Vagina (tissue), 2 donors: ENCODE data around the gene CKB. TPM values are rescaled to one million over a fixed set of nuclear protein-coding genes. Genes with fewer than 3 reads are reported as not detected.

Experiments used
- DNase-seq, 2 donors: peaks; one replicate each; pipeline ENCODE4 v3.0.0-alpha.2; 2017; ENCODE audit errors: extremely low spot score in 2 of 2
- H3K27ac ChIP-seq: fragments of 200-600 bp; sonication (generic); one replicate; pipeline ENCODE4 v1.5.1; 2019
- H3K27me3 ChIP-seq: fragments of 200-600 bp; sonication (generic); one replicate; pipeline ENCODE4 v1.5.1; 2019
- H3K36me3 ChIP-seq, 2 donors: fragments of 200-600 bp; sonication (generic); one replicate each; pipeline ENCODE4 v1.5.1; 2017 to 2019
- H3K4me1 ChIP-seq: fragments of 200-600 bp; sonication (generic); one replicate; pipeline ENCODE4 v1.5.1; 2019
- H3K4me3 ChIP-seq, 2 donors: fragments of 200-600 bp; sonication (generic); 1 replicate in 1 of 2; 2 replicates in 1 of 2; pipeline ENCODE4 v1.5.1; 2016 to 2019
- H3K9me3 ChIP-seq: fragments of 200-600 bp; sonication (generic); one replicate; pipeline ENCODE4 v1.5.1; 2019
- CTCF ChIP-seq, 3 experiments: fragments of 450-650 bp in 2 of 3; fragments of 200-600 bp in 1 of 3; sonication (generic) in 1 of 3; IDR thresholded peaks; one replicate each; pipeline ENCODE4 v1.5.1; 2017 to 2019; ENCODE audit warnings: antibody characterized with exemption in 3 of 3, mild to moderate bottlenecking in 2 of 3, moderate library complexity in 2 of 3
- POLR2A ChIP-seq, 2 donors: fragments of 450-650 bp; IDR thresholded peaks; one replicate each; pipeline ENCODE4 v1.6.1; 2017; ENCODE audit warnings: antibody characterized with exemption in 2 of 2, mild to moderate bottlenecking in 2 of 2, moderate library complexity in 2 of 2
- POLR2AphosphoS5 ChIP-seq, 2 donors: sonication (generic); formaldehyde crosslinking; IDR thresholded peaks; one replicate each; pipeline ENCODE4 v1.9.0; 2017; ENCODE audit warnings: antibody characterized with exemption in 2 of 2, mild to moderate bottlenecking in 2 of 2, low read depth in 1 of 2; ENCODE audit not compliant: insufficient read depth in 1 of 2
- intact Hi-C: fragments of 100-400 bp; cut with DNase I; formaldehyde crosslinking; loops from one replicate; pipeline ENCODE4 v1.15.1; 2023
- total RNA-seq: library from RNA; depleted of rRNA; stranded (reverse); fragments of >200 nt; gene quantifications from one replicate; pipeline ENCODE4 v1.2.3, GENCODE V29; 2016

The CKB gene
- total RNA-seq, 1 donor from 2014 or later: 179 TPM

GRCh38 chr14:103549361-103550311, 27.0 kb upstream of the CKB start:
- H3K36me3 ChIP-seq: no peaks in the 10 kb centered on the region
- H3K4me3 ChIP-seq: no peak overlapping the region
- H3K27ac ChIP-seq: peak overlapping the region; percentile 87
- no peaks in the 10 kb centered on the region for H3K9me3 ChIP-seq
- peaks cover 52% of the 10 kb centered on the region for H3K4me1 ChIP-seq
- DNase-seq: no peak
- intact Hi-C loops: loop anchor here (2.0 to 5.0 kb wide), 2 partner anchors 29 to 47 kb away; no protein-coding TSS in a partner anchor
- TF ChIP-seq POLR2AphosphoS5 (IDR thresholded peaks at IDR 0.05; ENCODE audit: insufficient read depth in 1 of 2, low read depth in 1 of 2) (no peak), CTCF (IDR thresholded peaks at IDR 0.05) (no peak), POLR2A (IDR thresholded peaks at IDR 0.05) (no peak)
- no peaks in the 10 kb centered on the region for H3K27me3 ChIP-seq

GRCh38 chr14:103548463-103549351, 26.1 kb upstream of the CKB start:
- DNase-seq: no peak
- H3K4me3 ChIP-seq: no peak overlapping the region
- intact Hi-C loops: loop anchor here (5.0 kb wide), 1 partner anchor 46 kb away; no protein-coding TSS in a partner anchor
- peaks cover 61% of the 10 kb centered on the region for H3K4me1 ChIP-seq
- no peaks in the 10 kb centered on the region for H3K27me3 ChIP-seq
- no peaks in the 10 kb centered on the region for H3K36me3 ChIP-seq
- H3K9me3 ChIP-seq: no peaks in the 10 kb centered on the region
- no peak for TF ChIP-seq CTCF (IDR thresholded peaks at IDR 0.05)
- no peak for TF ChIP-seq POLR2AphosphoS5 (IDR thresholded peaks at IDR 0.05; ENCODE audit: insufficient read depth in 1 of 2, low read depth in 1 of 2)
- no peak for TF ChIP-seq POLR2A (IDR thresholded peaks at IDR 0.05)
- H3K27ac ChIP-seq: peak overlapping the region; percentile 87

GRCh38 chr14:103547941-103548462, 25.4 kb upstream of the CKB start:
- no peak overlapping the region for H3K27ac ChIP-seq
- no peaks in the 10 kb centered on the region for H3K36me3 ChIP-seq
- no peaks in the 10 kb centered on the region for H3K27me3 ChIP-seq
- TF ChIP-seq CTCF (IDR thresholded peaks at IDR 0.05): no peak
- no peak for TF ChIP-seq POLR2A (IDR thresholded peaks at IDR 0.05)
- TF ChIP-seq POLR2AphosphoS5 (IDR thresholded peaks at IDR 0.05; ENCODE audit: insufficient read depth in 1 of 2, low read depth in 1 of 2): no peak
- peaks cover 68% of the 10 kb centered on the region for H3K4me1 ChIP-seq
- H3K4me3 ChIP-seq: no peak overlapping the region
- DNase-seq: no peak
- H3K9me3 ChIP-seq: no peaks in the 10 kb centered on the region
- intact Hi-C loops: loop anchor here (5.0 kb wide), 1 partner anchor 46 kb away; no protein-coding TSS in a partner anchor

- no peak for DNase-seq
- no peak overlapping the region for H3K4me3 ChIP-seq
- TF ChIP-seq POLR2A (IDR thresholded peaks at IDR 0.05): no peak
- TF ChIP-seq POLR2AphosphoS5 (IDR thresholded peaks at IDR 0.05; ENCODE audit: insufficient read depth in 1 of 2, low read depth in 1 of 2): no peak
- no peak for TF ChIP-seq CTCF (IDR thresholded peaks at IDR 0.05)
- H3K4me1 ChIP-seq: peaks cover 68% of the 10 kb centered on the region
- no peaks in the 10 kb centered on the region for H3K27me3 ChIP-seq
- H3K27ac ChIP-seq: no peak overlapping the region
- no peaks in the 10 kb centered on the region for H3K9me3 ChIP-seq
- intact Hi-C loops: loop anchor here (5.0 kb wide), 1 partner anchor 45 kb away; no protein-coding TSS in a partner anchor
- H3K36me3 ChIP-seq: no peaks in the 10 kb centered on the region
Observed at GRCh38 chr14:103547455-103547940, 24.9 kb upstream of the CKB start.
